ENCODE measurements around the gene MRPL1.
A peak's percentile ranks its signal among the peaks of the same experiment; 100 is the strongest.

The MRPL1 gene

GRCh38 chr4:77862478-77863216 is at the start of gene MRPL1:
TSS of gene MRPL1 (plus strand) at chr4:77862830. CDS start at chr4:77862849, 19 bp downstream.
- ATAC-seq (replicated peaks) (peak; percentile 85 to 88), DNase-seq (peak; percentile 86)
- Mint-ChIP-seq H3K4me1 (peaks cover 20 to 42% of the 10 kb centered on the region in 2 donors), H3K4me3 (peak within 1 kb of the TSS; percentile 88 to 92), H3K9me3 (no peaks in the 10 kb centered on the region), H3K27ac (peak within 1 kb of the TSS; percentile 95), H3K27me3 (no peaks in the 10 kb centered on the region), H3K36me3 (peaks cover 16 to 26% of the 10 kb centered on the region in 2 donors)

- Mint-ChIP-seq H3K27me3 (no peaks in the 10 kb centered on the region), H3K9me3 (no peaks in the 10 kb centered on the region), H3K4me3 (no peak overlapping the region), H3K27ac (no peak overlapping the region), H3K4me1 (peaks cover 28 to 60% of the 10 kb centered on the region in 2 donors), H3K36me3 (peaks cover 8 to 19% of the 10 kb centered on the region in 2 donors)
- DNase-seq: no peak
- no peak for ATAC-seq (replicated peaks)
Observed at GRCh38 chr4:77815636-77816035, 47.0 kb upstream of the MRPL1 start.

- Mint-ChIP-seq H3K4me1 (peaks cover 32 to 60% of the 10 kb centered on the region in 2 donors), H3K27me3 (no peaks in the 10 kb centered on the region), H3K4me3 (no peak overlapping the region), H3K9me3 (no peaks in the 10 kb centered on the region), H3K36me3 (peaks cover 5 to 10% of the 10 kb centered on the region in 2 donors), H3K27ac (no peak overlapping the region)
- no peak for ATAC-seq (replicated peaks)
- DNase-seq: no peak
Observed at GRCh38 chr4:77816546-77816945, 46.1 kb upstream of the MRPL1 start.

- ATAC-seq (replicated peaks): no peak
- Mint-ChIP-seq H3K4me1 (peaks cover 35 to 62% of the 10 kb centered on the region in 2 donors), H3K9me3 (no peaks in the 10 kb centered on the region), H3K4me3 (peak overlapping the region; percentile 87 to 96), H3K27me3 (no peaks in the 10 kb centered on the region), H3K36me3 (peaks cover 5 to 8% of the 10 kb centered on the region in 2 donors), H3K27ac (peak overlapping the region; percentile 92)
- DNase-seq: no peak
Observed at GRCh38 chr4:77817304-77818072, 45.1 kb upstream of the MRPL1 start.

GRCh38 chr4:77818073-77818601 is 44.5 kb upstream of the MRPL1 start:
- peak overlapping the region; percentile 92 for H3K27ac Mint-ChIP-seq

GRCh38 chr4:77818602-77819403 is 43.8 kb upstream of the MRPL1 start, which contains the start of gene CNOT6L:
TSS of gene CNOT6L (minus strand) at chr4:77819368. CDS start at chr4:77819308, 60 bp downstream.
- DNase-seq (peak; percentile 73), ATAC-seq (replicated peaks) (peak; percentile 22 to 31)
- Mint-ChIP-seq H3K4me3 (peak within 1 kb of the TSS; percentile 95 to 96), H3K27me3 (no peaks in the 10 kb centered on the region), H3K27ac (peak within 1 kb of the TSS; percentile 99), H3K4me1 (peaks cover 32 to 54% of the 10 kb centered on the region in 2 donors), H3K9me3 (no peaks in the 10 kb centered on the region), H3K36me3 (peaks cover 5 to 8% of the 10 kb centered on the region in 2 donors)

More at GRCh38 chr4:77818073-77818601, 44.5 kb upstream of the MRPL1 start:
- Mint-ChIP-seq H3K4me1 (peaks cover 35 to 61% of the 10 kb centered on the region in 2 donors), H3K4me3 (peak overlapping the region; percentile 87 to 96), H3K36me3 (peaks cover 5 to 8% of the 10 kb centered on the region in 2 donors), H3K27me3 (no peaks in the 10 kb centered on the region), H3K9me3 (no peaks in the 10 kb centered on the region)
- ATAC-seq (replicated peaks) (peak; percentile 27 to 29), DNase-seq (no peak)

GRCh38 chr4:77819404-77819842 is 43.2 kb upstream of the MRPL1 start:
- H3K4me3 Mint-ChIP-seq: peak overlapping the region; percentile 94
- peaks cover 30 to 48% of the 10 kb centered on the region in 2 donors for H3K4me1 Mint-ChIP-seq
- H3K27me3 Mint-ChIP-seq: no peaks in the 10 kb centered on the region
- H3K9me3 Mint-ChIP-seq: no peaks in the 10 kb centered on the region
- H3K27ac Mint-ChIP-seq: peak overlapping the region; percentile 97
- ATAC-seq (replicated peaks) (peak; percentile 43 to 52), DNase-seq (no peak)
- peaks cover 5 to 8% of the 10 kb centered on the region in 2 donors for H3K36me3 Mint-ChIP-seq

GRCh38 chr4:77819843-77820648 is 42.6 kb upstream of the MRPL1 start:
- peaks cover 31 to 41% of the 10 kb centered on the region in 2 donors for H3K4me1 Mint-ChIP-seq
- peak overlapping the region; percentile 94 to 95 for H3K4me3 Mint-ChIP-seq
- no peaks in the 10 kb centered on the region for H3K27me3 Mint-ChIP-seq
- H3K36me3 Mint-ChIP-seq: peaks cover 5 to 8% of the 10 kb centered on the region in 2 donors
- no peaks in the 10 kb centered on the region for H3K9me3 Mint-ChIP-seq
- peak overlapping the region; percentile 99 for H3K27ac Mint-ChIP-seq
- DNase-seq (peak; percentile 88), ATAC-seq (replicated peaks) (peak; percentile 82 to 86)

- Mint-ChIP-seq H3K36me3 (peaks cover 3 to 8% of the 10 kb centered on the region in 2 donors), H3K27ac (peak overlapping the region; percentile 99), H3K4me3 (peak overlapping the region; percentile 94 to 95), H3K27me3 (no peaks in the 10 kb centered on the region), H3K9me3 (no peaks in the 10 kb centered on the region), H3K4me1 (peaks cover 24 to 37% of the 10 kb centered on the region in 2 donors)
- DNase-seq (peak; percentile 24), ATAC-seq (replicated peaks) (peak; percentile 6)
Observed at GRCh38 chr4:77820649-77821561, 41.7 kb upstream of the MRPL1 start.

GRCh38 chr4:77821775-77822174 is 40.9 kb upstream of the MRPL1 start:
- Mint-ChIP-seq H3K4me1 (peaks cover 30 to 45% of the 10 kb centered on the region in 2 donors), H3K27ac (peak overlapping the region; percentile 43), H3K36me3 (peaks cover 3 to 8% of the 10 kb centered on the region in 2 donors), H3K9me3 (no peaks in the 10 kb centered on the region), H3K4me3 (no peak overlapping the region), H3K27me3 (no peaks in the 10 kb centered on the region)
- ATAC-seq (replicated peaks) (no peak), DNase-seq (no peak)

- Mint-ChIP-seq H3K27me3 (no peaks in the 10 kb centered on the region), H3K9me3 (no peaks in the 10 kb centered on the region), H3K36me3 (no peaks in the 10 kb centered on the region), H3K27ac (peak overlapping the region; percentile 59), H3K4me1 (peaks cover 22 to 37% of the 10 kb centered on the region in 2 donors), H3K4me3 (no peak overlapping the region)
- ATAC-seq (replicated peaks) (peak; percentile 70 to 83), DNase-seq (no peak)
Observed at GRCh38 chr4:77826275-77826674, 36.4 kb upstream of the MRPL1 start.

GRCh38 chr4:77827343-77827742 is 35.3 kb upstream of the MRPL1 start:
- H3K9me3 Mint-ChIP-seq: no peaks in the 10 kb centered on the region

More at GRCh38 chr4:77827343-77827742, 35.3 kb upstream of the MRPL1 start:
- Mint-ChIP-seq H3K36me3 (no peaks in the 10 kb centered on the region), H3K27ac (peak overlapping the region; percentile 2), H3K4me3 (no peak overlapping the region), H3K27me3 (no peaks in the 10 kb centered on the region), H3K4me1 (peaks cover 14 to 26% of the 10 kb centered on the region in 2 donors)
- DNase-seq (no peak), ATAC-seq (replicated peaks) (peak; percentile 67)

Data from stimulated activated naive B cell treated with anti-CD40 and anti-IgM and Interleukin-4, amounts not matched to agents 10 μg/mL and 1 μg/mL and 100 μg/mL, for 72 hours (primary cell).